AG04449 (cell line): ENCODE data around the gene PALB2.

ENCODE experiments used
- CTCF ChIA-PET: fragments of 350-600 bp; formaldehyde crosslinking; extraction: SDS; loops from one replicate; lab custom pipeline; 2021; ENCODE audit warnings: antibody characterized with exemption; lab: Yijun Ruan, JAX
- POLR2A ChIA-PET: fragments of 400-600, 350-600 bp; formaldehyde crosslinking; extraction: SDS; loops from one replicate; lab custom pipeline; 2020; ENCODE audit warnings: antibody characterized with exemption, inconsistent platforms; lab: Yijun Ruan, JAX
- DNase-seq: peaks from one replicate; pipeline ENCODE4 v3.0.0-alpha.2; 2010; ENCODE audit warnings: low read depth, low spot score
- H3K4me3 ChIP-seq: 2 replicates; pipeline ENCODE4 v1.5.1; 2011; ENCODE audit warnings: low read depth, mild to moderate bottlenecking, control low read depth, low read length
- TF ChIP-seq, protein P1 (sequence below): IDR thresholded peaks from one replicate; pipeline ENCODE4 v1.5.1; 2011; ENCODE audit warnings: mild to moderate bottlenecking, moderate library complexity, low read length, control low read depth, inconsistent platforms; ENCODE audit not compliant: insufficient read depth; ENCODE audit errors: missing control alignments

PALB2 gene

DNA sequence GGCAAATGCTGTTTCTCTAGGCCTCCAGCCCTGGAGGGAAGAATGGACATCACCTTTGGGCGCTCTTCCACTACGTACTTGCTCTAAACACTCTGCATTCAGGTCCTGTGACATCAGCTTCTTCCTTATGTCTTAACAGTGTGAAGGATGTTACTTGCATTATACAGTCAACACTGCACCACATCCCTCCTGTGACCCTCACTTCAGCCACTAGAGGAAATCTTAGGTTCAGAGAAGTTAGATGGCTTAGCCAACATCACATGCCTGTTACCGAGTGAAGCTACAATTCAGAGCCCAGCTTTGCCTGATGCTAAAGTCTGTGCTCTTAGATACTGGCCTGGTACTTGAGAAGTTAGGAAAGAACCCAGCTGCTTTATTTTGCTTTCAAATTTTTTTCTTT lies 65.3 kb downstream of the PALB2 start:
- H3K4me3 ChIP-seq, result no peak overlapping the region
- ChIA-PET CTCF (interaction anchor here (0.8 to 2.3 kb wide), 5 partner anchors 8 to 21 kb away, joined by 3 to 11 read pairs (median 4); partner anchors contain the start of genes EARS2, NDUFAB1 and UBFD1), POLR2A (interaction anchor here (0.6 kb wide), 1 partner anchor 273 kb away, joined by 3 read pairs; no protein-coding TSS in a partner anchor)
- DNase-seq, result no peak
- TF ChIP-seq, protein P1, sequence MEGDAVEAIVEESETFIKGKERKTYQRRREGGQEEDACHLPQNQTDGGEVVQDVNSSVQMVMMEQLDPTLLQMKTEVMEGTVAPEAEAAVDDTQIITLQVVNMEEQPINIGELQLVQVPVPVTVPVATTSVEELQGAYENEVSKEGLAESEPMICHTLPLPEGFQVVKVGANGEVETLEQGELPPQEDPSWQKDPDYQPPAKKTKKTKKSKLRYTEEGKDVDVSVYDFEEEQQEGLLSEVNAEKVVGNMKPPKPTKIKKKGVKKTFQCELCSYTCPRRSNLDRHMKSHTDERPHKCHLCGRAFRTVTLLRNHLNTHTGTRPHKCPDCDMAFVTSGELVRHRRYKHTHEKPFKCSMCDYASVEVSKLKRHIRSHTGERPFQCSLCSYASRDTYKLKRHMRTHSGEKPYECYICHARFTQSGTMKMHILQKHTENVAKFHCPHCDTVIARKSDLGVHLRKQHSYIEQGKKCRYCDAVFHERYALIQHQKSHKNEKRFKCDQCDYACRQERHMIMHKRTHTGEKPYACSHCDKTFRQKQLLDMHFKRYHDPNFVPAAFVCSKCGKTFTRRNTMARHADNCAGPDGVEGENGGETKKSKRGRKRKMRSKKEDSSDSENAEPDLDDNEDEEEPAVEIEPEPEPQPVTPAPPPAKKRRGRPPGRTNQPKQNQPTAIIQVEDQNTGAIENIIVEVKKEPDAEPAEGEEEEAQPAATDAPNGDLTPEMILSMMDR, result no peak

DNA sequence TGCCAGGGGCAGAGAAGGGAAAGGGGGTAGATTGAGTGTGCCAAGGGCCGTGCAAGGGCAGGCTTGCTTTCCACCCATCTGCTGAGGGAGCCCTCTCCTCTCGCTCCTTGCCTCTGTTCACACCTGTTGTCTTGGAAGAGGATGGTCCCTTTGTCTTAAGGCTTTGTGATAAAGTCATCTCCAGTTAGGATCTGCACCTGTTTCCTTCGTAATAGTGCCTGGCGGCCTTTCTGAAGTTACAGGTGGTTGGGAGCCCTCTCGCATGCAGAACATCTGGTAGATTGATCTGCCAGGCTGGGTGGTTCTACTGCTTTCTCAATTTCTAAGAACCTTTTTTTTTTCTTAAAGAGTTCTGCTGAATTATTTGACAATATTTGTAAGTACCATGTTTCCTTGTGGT lies 67.3 kb downstream of the PALB2 start:
- no peak overlapping the region for H3K4me3 ChIP-seq
- POLR2A ChIA-PET, result interaction anchor here (0.8 kb wide), 1 partner anchor 14 kb away, joined by 3 read pairs; no protein-coding TSS in a partner anchor
- CTCF ChIA-PET, result no interaction called here
- no peak for DNase-seq
- TF ChIP-seq, protein P1, result no peak

DNA sequence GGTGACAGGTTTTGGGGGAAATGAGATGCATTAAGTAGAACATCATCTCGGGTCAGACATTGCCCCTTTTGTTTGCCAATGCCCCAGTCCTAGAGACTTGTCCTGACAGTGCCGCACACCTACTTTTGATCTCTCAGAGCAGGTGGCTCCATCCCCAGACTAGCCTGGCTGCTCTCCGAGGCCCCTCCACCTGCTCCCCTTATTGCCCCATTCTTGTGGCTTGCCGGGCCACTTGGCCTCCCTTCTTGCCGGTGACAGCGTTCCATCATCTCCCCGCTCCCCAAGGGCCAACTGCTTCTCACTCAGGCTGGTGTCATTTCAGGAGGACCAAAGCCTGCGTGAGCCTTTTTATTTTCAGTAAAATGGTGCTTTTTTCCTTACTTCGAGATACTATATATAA lies 68.7 kb downstream of the PALB2 start:
- no peak overlapping the region for H3K4me3 ChIP-seq
- DNase-seq, result no peak
- ChIA-PET CTCF (interaction anchor here (1.4 kb wide), 1 partner anchor 14 kb away, joined by 6 read pairs; the partner anchor contains the start of genes EARS2 and UBFD1), POLR2A (no interaction called here)
- TF ChIP-seq, protein P1, result no peak

DNA sequence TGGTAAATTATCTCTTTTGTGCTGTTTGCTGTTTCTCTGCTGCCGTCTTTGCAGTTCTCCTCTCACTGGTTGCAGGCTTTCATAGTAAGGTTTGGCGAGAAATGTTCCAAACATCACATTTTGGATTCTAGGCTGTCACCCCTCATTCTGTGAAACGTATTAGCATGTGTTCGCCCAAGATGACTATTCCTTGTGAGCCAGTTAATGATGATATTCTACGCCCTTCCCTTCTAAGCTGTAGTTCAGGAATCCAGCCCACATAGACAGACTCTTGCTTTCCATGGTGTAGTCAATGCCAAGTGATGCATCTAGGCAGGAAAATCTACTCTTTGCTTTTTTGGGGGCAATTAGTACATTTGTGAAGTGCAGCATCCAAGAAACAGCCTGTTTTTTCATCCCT lies 69.2 kb downstream of the PALB2 start:
- DNase-seq, result no peak
- TF ChIP-seq, protein P1, result no peak
- ChIA-PET POLR2A (interaction anchor here (0.6 kb wide), 1 partner anchor 15 kb away, joined by 3 read pairs; the partner anchor contains the start of genes EARS2 and UBFD1), CTCF (interaction anchor here (1.4 kb wide), 1 partner anchor 13 kb away, joined by 6 read pairs; the partner anchor contains the start of genes EARS2 and UBFD1)
- no peak overlapping the region for H3K4me3 ChIP-seq

DNA sequence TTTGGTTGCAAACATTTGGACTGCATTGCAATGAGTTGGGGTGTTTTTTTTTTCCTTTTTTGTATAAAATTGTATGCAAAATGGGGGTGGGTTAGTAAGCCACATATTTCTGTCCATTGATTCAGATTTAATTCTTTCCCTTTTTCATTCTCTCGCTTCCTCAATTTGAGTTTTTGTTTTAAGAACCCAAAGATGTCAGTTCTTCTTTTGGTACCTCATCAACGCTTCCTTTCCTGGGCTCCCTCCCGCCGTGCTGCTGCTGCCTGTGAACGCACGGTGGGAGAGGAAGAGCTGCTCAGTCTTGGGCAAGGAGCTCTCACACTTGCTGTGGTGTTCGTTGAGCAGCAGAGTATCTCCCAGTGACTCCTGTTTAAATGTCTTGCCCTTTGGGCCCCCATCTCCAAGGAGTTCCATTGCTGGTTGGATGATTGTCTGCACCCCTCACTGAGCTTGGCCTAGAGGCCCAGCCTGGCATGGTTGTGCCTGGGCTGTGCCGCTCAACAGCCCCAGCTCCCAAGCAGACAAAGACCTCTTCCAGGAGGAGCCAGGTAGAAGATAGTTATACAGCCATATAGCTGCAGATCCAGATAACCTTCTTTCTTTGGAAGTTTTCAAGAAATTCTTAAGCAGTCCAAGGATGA lies 70.0 kb downstream of the PALB2 start:
- ChIA-PET POLR2A (no interaction called here), CTCF (interaction anchor here (1.4 to 2.4 kb wide), 2 partner anchors 13 kb away, joined by 6 to 10 read pairs; partner anchors contain the start of genes EARS2 and UBFD1)
- TF ChIP-seq, protein P1, result no peak
- no peak for DNase-seq
- no peak overlapping the region for H3K4me3 ChIP-seq

DNA sequence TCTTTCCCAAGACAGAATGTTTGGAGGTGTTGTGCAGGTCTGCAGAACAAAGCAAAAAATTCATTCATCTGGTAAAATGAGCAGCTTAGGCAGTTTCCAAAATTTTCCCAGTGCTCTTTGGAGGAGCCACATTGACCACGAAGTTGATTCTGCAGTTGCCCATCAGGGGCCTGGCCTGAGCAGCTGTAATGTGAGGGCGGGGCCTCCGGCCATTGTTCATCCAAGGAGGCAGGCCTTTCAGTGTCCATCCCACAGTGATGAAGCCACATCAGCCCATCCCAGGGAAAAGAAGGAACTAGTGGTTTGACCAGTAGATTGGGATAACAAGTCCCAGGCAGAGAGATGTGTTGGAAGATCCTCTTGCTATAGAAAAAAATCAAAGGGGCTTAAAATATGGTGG lies 73.5 kb downstream of the PALB2 start:
- TF ChIP-seq, protein P1, result no peak
- no peak overlapping the region for H3K4me3 ChIP-seq
- ChIA-PET CTCF (interaction anchor here (1.5 to 1.8 kb wide), 2 partner anchors 9 kb away, joined by 3 to 10 read pairs; partner anchors contain the start of gene UBFD1), POLR2A (no interaction called here)
- DNase-seq, result no peak
